GM12892 (cell line): ENCODE results near the gene GFY.

ENCODE experiments used
- POLR2A ChIP-seq: IDR thresholded peaks from 2 replicates; pipeline ENCODE4 v1.6.1; 2011; ENCODE audit warnings: low read depth, low read length, control low read depth
- POLR2AphosphoS5 ChIP-seq: IDR thresholded peaks from 2 replicates; pipeline ENCODE4 v1.6.1; 2011; ENCODE audit warnings: low read depth, low read length, control low read depth

- no peak for TF ChIP-seq POLR2A
- TF ChIP-seq POLR2AphosphoS5: no peak
Observed at GRCh38 chr19:49441960-49442350, 16.8 kb downstream of the GFY start.
